H9 (cell line): ENCODE measurements around the gene ZNF263. TPM values are rescaled to one million over a fixed set of nuclear protein-coding genes. Genes with fewer than 3 reads are reported as not detected.

Source experiments
- DNase-seq: peaks from one replicate; pipeline ENCODE4 v3.0.0-alpha.2; 2017
- H2AFZ ChIP-seq: one replicate; pipeline ENCODE4 v1.6.1; 2013; ENCODE audit warnings: mild to moderate bottlenecking, low read length, control low read depth, moderate library complexity
- H2AK5ac ChIP-seq: 2 replicates; pipeline ENCODE4 v1.6.1; 2013; ENCODE audit warnings: low read length, control low read depth, mixed read lengths; ENCODE audit not compliant: insufficient read length
- H2BK120ac ChIP-seq: one replicate; pipeline ENCODE4 v1.6.1; 2013; ENCODE audit warnings: low read depth, mild to moderate bottlenecking, low read length, control low read depth, inconsistent platforms; ENCODE audit not compliant: poor library complexity, severe bottlenecking
- H2BK12ac ChIP-seq: 2 replicates; pipeline ENCODE4 v1.6.1; 2013; ENCODE audit warnings: low read length, control low read depth, mixed read lengths, low read depth; ENCODE audit not compliant: insufficient read length
- H2BK15ac ChIP-seq: 2 replicates; pipeline ENCODE4 v1.6.1; 2013; ENCODE audit warnings: low read depth, low read length, control low read depth
- H2BK20ac ChIP-seq: one replicate; pipeline ENCODE4 v1.6.1; 2013; ENCODE audit warnings: low read depth, mild to moderate bottlenecking, low read length, control low read depth, inconsistent platforms; ENCODE audit not compliant: poor library complexity, severe bottlenecking
- H2BK5ac ChIP-seq: 2 replicates; pipeline ENCODE4 v1.6.1; 2013; ENCODE audit warnings: low read length, control low read depth, mixed read lengths; ENCODE audit not compliant: insufficient read length
- H3K14ac ChIP-seq: 2 replicates; pipeline ENCODE4 v1.6.1; 2013; ENCODE audit warnings: low read length, control low read depth; ENCODE audit not compliant: insufficient read depth
- H3K18ac ChIP-seq: 2 replicates; pipeline ENCODE4 v1.6.1; 2013; ENCODE audit warnings: low read depth, mild to moderate bottlenecking, mixed read lengths, low read length, control low read depth; ENCODE audit not compliant: insufficient read length
- H3K23ac ChIP-seq: 2 replicates; pipeline ENCODE4 v1.6.1; 2013; ENCODE audit warnings: low read length, control low read depth, mixed read lengths, low read depth; ENCODE audit not compliant: insufficient read length
- H3K23me2 ChIP-seq: 2 replicates; pipeline ENCODE4 v1.6.1; 2013; ENCODE audit warnings: low read depth, mild to moderate bottlenecking, mixed read lengths, low read length, control low read depth; ENCODE audit not compliant: insufficient read length, poor library complexity, severe bottlenecking
- H3K27ac ChIP-seq: 2 replicates; pipeline ENCODE4 v1.5.1; 2013; ENCODE audit warnings: low read length, control low read depth, mixed read lengths, low read depth; ENCODE audit not compliant: insufficient read length
- H3K27me3 ChIP-seq: 2 replicates; pipeline ENCODE4 v1.6.1; 2013; ENCODE audit warnings: low read length, control low read depth, inconsistent platforms; ENCODE audit not compliant: insufficient read depth
- H3K4ac ChIP-seq: 2 replicates; pipeline ENCODE4 v1.6.1; 2013; ENCODE audit warnings: low read depth, mild to moderate bottlenecking, control low read depth, inconsistent platforms, low read length, moderate library complexity
- H3K4me1 ChIP-seq: 2 replicates; pipeline ENCODE4 v1.6.1; 2013; ENCODE audit warnings: low read length, control low read depth, inconsistent platforms; ENCODE audit not compliant: insufficient read depth
- H3K4me2 ChIP-seq: 2 replicates; pipeline ENCODE4 v1.6.1; 2013; ENCODE audit warnings: low read length, control low read depth, mixed read lengths; ENCODE audit not compliant: insufficient read length, insufficient read depth
- H3K56ac ChIP-seq: 2 replicates; pipeline ENCODE4 v1.6.1; 2013; ENCODE audit warnings: low read depth, mild to moderate bottlenecking, mixed read lengths, low read length, control low read depth; ENCODE audit not compliant: insufficient read length
- H3K79me1 ChIP-seq: 2 replicates; pipeline ENCODE4 v1.6.1; 2013; ENCODE audit warnings: low read depth, mild to moderate bottlenecking, moderate library complexity, low read length, control low read depth, inconsistent platforms; ENCODE audit not compliant: insufficient read depth, poor library complexity, severe bottlenecking
- H3K79me2 ChIP-seq: 2 replicates; pipeline ENCODE4 v1.6.1; 2013; ENCODE audit warnings: low read length, control low read depth, inconsistent platforms; ENCODE audit not compliant: insufficient read depth
- H3K9ac ChIP-seq: 2 replicates; pipeline ENCODE4 v1.6.1; 2013; ENCODE audit warnings: low read length, control low read depth, mixed read lengths; ENCODE audit not compliant: insufficient read length; ENCODE audit errors: extremely low read depth
- H3K9me3 ChIP-seq: one replicate; pipeline ENCODE4 v1.6.1; 2013; ENCODE audit warnings: low read depth, low read length, inconsistent platforms; ENCODE audit not compliant: control insufficient read depth
- H3T11ph ChIP-seq: one replicate; pipeline ENCODE4 v1.6.1; 2013; ENCODE audit warnings: mild to moderate bottlenecking, low read length, control low read depth, inconsistent platforms
- H4K20me1 ChIP-seq: one replicate; pipeline ENCODE4 v1.6.1; 2013; ENCODE audit not compliant: control insufficient read depth, insufficient read length, insufficient read depth
- H4K5ac ChIP-seq: 2 replicates; pipeline ENCODE4 v1.6.1; 2013; ENCODE audit warnings: low read depth, mild to moderate bottlenecking, mixed read lengths, low read length, control low read depth; ENCODE audit not compliant: insufficient read length
- H4K8ac ChIP-seq: replicated peaks from 2 replicates; pipeline ENCODE4 v1.6.1; 2013; ENCODE audit warnings: low read length, control low read depth, mixed read lengths, low read depth; ENCODE audit not compliant: insufficient read length
- H4K91ac ChIP-seq: 2 replicates; pipeline ENCODE4 v1.6.1; 2013; ENCODE audit warnings: low read depth, mild to moderate bottlenecking, moderate library complexity, mixed read lengths, low read length, control low read depth; ENCODE audit not compliant: insufficient read length
- H3K27ac Mint-ChIP-seq, 3 experiments: 2 replicates in 2 of 3; 3 replicates in 1 of 3; pipeline ENCODE4 v1.8.0; 2020 to 2021; ENCODE audit warnings: mixed read lengths in 3 of 3, mild to moderate bottlenecking in 1 of 3, moderate library complexity in 1 of 3
- H3K27me3 Mint-ChIP-seq: 2 replicates; pipeline ENCODE4 v1.8.0; 2021; ENCODE audit warnings: low read depth, mild to moderate bottlenecking, moderate library complexity, mixed read lengths
- H3K36me3 Mint-ChIP-seq, 3 experiments: 2 replicates in 2 of 3; 3 replicates in 1 of 3; pipeline ENCODE4 v1.8.0; 2020 to 2021; ENCODE audit warnings: low read depth in 3 of 3, mixed read lengths in 3 of 3; ENCODE audit not compliant: insufficient read depth in 1 of 3
- H3K4me1 Mint-ChIP-seq, 2 experiments: 2 replicates each; pipeline ENCODE4 v1.8.0; 2020; ENCODE audit warnings: mixed read lengths in 2 of 2
- H3K4me3 Mint-ChIP-seq, 2 experiments: 2 replicates in 1 of 2; 3 replicates in 1 of 2; pipeline ENCODE4 v1.8.0; 2020 to 2021; ENCODE audit warnings: mild to moderate bottlenecking in 2 of 2, mixed read lengths in 2 of 2, moderate library complexity in 1 of 2
- H3K9me3 Mint-ChIP-seq, 2 experiments: 2 replicates in 1 of 2; 3 replicates in 1 of 2; pipeline ENCODE4 v1.8.0; 2020; ENCODE audit warnings: mild to moderate bottlenecking in 2 of 2, mixed read lengths in 2 of 2, moderate library complexity in 1 of 2
- CTCF ChIP-seq: fragments of 200-600 bp; sonication (generic); conservative IDR thresholded peaks from 3 replicates; pipeline ENCODE4 v1.8.0; 2021; ENCODE audit warnings: antibody characterized with exemption, mild to moderate bottlenecking
- WGBS: extraction: QIAGEN DNeasy Blood & Tissue Kit; methylation state at CpG from one replicate; pipeline ENCODE4 v1.1.7; 2013; ENCODE audit warnings: missing lambda C conversion rate, low lambda C conversion rate, mixed read lengths; ENCODE audit not compliant: insufficient read length; ENCODE audit errors: extremely low coverage; 5-methylcytosine and 5-hydroxymethylcytosine counted together
- total RNA-seq: library from RNA; stranded (reverse); gene quantifications from 2 replicates; pipeline ENCODE4 v1.2.1, GENCODE V29; 2021

The ZNF263 gene
- total RNA-seq, 1 experiment from 2014 or later, result 35.7 TPM

- H2BK15ac ChIP-seq, result no peak overlapping the region
- no peaks in the 10 kb centered on the region for H3K4me1 Mint-ChIP-seq
- H2BK5ac ChIP-seq, result no peak overlapping the region
- no CpG with 5 or more reads among the region's 4 CpGs for WGBS
- no peak overlapping the region for H2AK5ac ChIP-seq
- no peak overlapping the region for H3T11ph ChIP-seq
- no peak overlapping the region for H3K56ac ChIP-seq
- no peak overlapping the region for H3K9ac ChIP-seq
- H3K79me2 ChIP-seq, result no peaks in the 10 kb centered on the region
- H3K9me3 ChIP-seq, result no peaks in the 10 kb centered on the region
- H3K4ac ChIP-seq, result no peak overlapping the region
- no peak overlapping the region for H3K23ac ChIP-seq
- no peaks in the 10 kb centered on the region for H3K23me2 ChIP-seq
- H3K27ac ChIP-seq, result no peak overlapping the region
- H2AFZ ChIP-seq, result no peak overlapping the region
- H4K8ac ChIP-seq, result no peak overlapping the region
- no peaks in the 10 kb centered on the region for H3K79me1 ChIP-seq
- H4K91ac ChIP-seq, result no peak overlapping the region
- no peak overlapping the region for H2BK20ac ChIP-seq
- H2BK120ac ChIP-seq, result no peak overlapping the region
- no peak for TF ChIP-seq CTCF
- peaks cover 27% of the 10 kb centered on the region for H3K27me3 Mint-ChIP-seq
- no peak overlapping the region for H3K4me2 ChIP-seq
- no peaks in the 10 kb centered on the region for H3K36me3 Mint-ChIP-seq
- no peak overlapping the region for H3K4me3 Mint-ChIP-seq
- H2BK12ac ChIP-seq, result no peak overlapping the region
- no peaks in the 10 kb centered on the region for H3K27me3 ChIP-seq
- no peak overlapping the region for H3K18ac ChIP-seq
- no peaks in the 10 kb centered on the region for H3K4me1 ChIP-seq
- no peaks in the 10 kb centered on the region for H4K20me1 ChIP-seq
- no peak overlapping the region for H4K5ac ChIP-seq
- H3K27ac Mint-ChIP-seq, result no peak overlapping the region
- H3K9me3 Mint-ChIP-seq, result peaks cover 16 to 30% of the 10 kb centered on the region in 2 experiments
- no peak overlapping the region for H3K14ac ChIP-seq
- DNase-seq, result no peak
Measured at GRCh38 chr16:3274490-3274889, 8.8 kb upstream of the ZNF263 start.
